Stimulated activated CD4-positive, alpha-beta T cell treated with anti-CD3 and anti-CD28 coated beads, Interleukin-4, amount 100 ng/mL, for 48 hours (primary cell): ENCODE results near the gene RNF212.
"Not testable (repeated sequence)": the region's sequence is repeated elsewhere in the genome, so short reads cannot be mapped to it uniquely, and the experiment has no call there.

Experiments used
- DNase-seq, 2 donors: peaks; one replicate each; pipeline ENCODE4 v3.0.0-alpha.2; 2020; ENCODE audit warnings: low read depth in 2 of 2

Gene RNF212

GRCh38 chr4:1113311-1114009 lies at the start of gene RNF212:
Gene RNF212 (minus strand): TSS chr4:1113564. CDS start chr4:1113464, 100 bp downstream.
- peak; percentile 19 to 27 for DNase-seq

GRCh38 chr4:1160351-1160750 lies 47.0 kb upstream of the RNF212 start:
- DNase-seq, result no peak

GRCh38 chr4:1156069-1156468 lies 42.7 kb upstream of the RNF212 start:
- no peak for DNase-seq

GRCh38 chr4:1155314-1155713 lies 42.0 kb upstream of the RNF212 start:
- DNase-seq, result no peak

- DNase-seq, result no peak
These were observed 41.3 kb upstream of the RNF212 start for GRCh38 chr4:1154523-1155182.

- no peak for DNase-seq
These were observed 40.8 kb upstream of the RNF212 start for GRCh38 chr4:1154126-1154522.

GRCh38 chr4:1153567-1154090 lies 40.3 kb upstream of the RNF212 start:
- DNase-seq, result no peak

GRCh38 chr4:1152290-1152689 lies 38.9 kb upstream of the RNF212 start:
- DNase-seq, result no peak

GRCh38 chr4:1151541-1151940 lies 38.2 kb upstream of the RNF212 start:
- no peak for DNase-seq

GRCh38 chr4:1150875-1151274 lies 37.5 kb upstream of the RNF212 start:
- DNase-seq, result no peak

GRCh38 chr4:1139860-1140259 lies 26.5 kb upstream of the RNF212 start:
- DNase-seq, result no peak

- no peak for DNase-seq
These were observed 24.5 kb upstream of the RNF212 start for GRCh38 chr4:1137850-1138249.

GRCh38 chr4:1137063-1137776 lies 23.9 kb upstream of the RNF212 start:
- DNase-seq, result no peak

- no peak for DNase-seq
These were observed 22.7 kb upstream of the RNF212 start for GRCh38 chr4:1136048-1136447.

- no peak for DNase-seq
These were observed 19.7 kb upstream of the RNF212 start for GRCh38 chr4:1133033-1133432.

- DNase-seq, result peak; percentile 54 to 63
These were observed 17.2 kb upstream of the RNF212 start for GRCh38 chr4:1130316-1131186.

- DNase-seq, result no peak
These were observed 13.1 kb upstream of the RNF212 start for GRCh38 chr4:1126506-1126905.

- not testable (repeated sequence) for DNase-seq
These were observed 12.1 kb upstream of the RNF212 start for GRCh38 chr4:1125466-1125865.

- no peak for DNase-seq
These were observed 11.5 kb upstream of the RNF212 start for GRCh38 chr4:1124818-1125217.

- DNase-seq, result no peak
These were observed 9.1 kb upstream of the RNF212 start for GRCh38 chr4:1122505-1122904.

- DNase-seq, result no peak
These were observed 3.5 kb upstream of the RNF212 start for GRCh38 chr4:1116838-1117237.
